ENCODE data around the gene UBL3.

Gene UBL3

GRCh38 chr13:29887686-29888085 is 37.3 kb upstream of the UBL3 start:
- no peak for DNase-seq (ENCODE audit: low read depth)
- no peak for TF ChIP-seq CTCF (IDR thresholded peaks at IDR 0.05; ENCODE audit: control insufficient read depth, insufficient read depth, low read depth, low read length, missing control alignments)
- no peak overlapping the region for H3K4me3 ChIP-seq (ENCODE audit: control insufficient read depth, low read depth, low read length)

GRCh38 chr13:29887030-29887557 is 36.7 kb upstream of the UBL3 start:
- H3K4me3 ChIP-seq (ENCODE audit: control insufficient read depth, low read depth, low read length) = no peak overlapping the region
- no peak for DNase-seq (ENCODE audit: low read depth)
- no peak for TF ChIP-seq CTCF (IDR thresholded peaks at IDR 0.05; ENCODE audit: control insufficient read depth, insufficient read depth, low read depth, low read length, missing control alignments)

- no peak for TF ChIP-seq CTCF (IDR thresholded peaks at IDR 0.05; ENCODE audit: control insufficient read depth, insufficient read depth, low read depth, low read length, missing control alignments)
- DNase-seq (ENCODE audit: low read depth) = no peak
- H3K4me3 ChIP-seq (ENCODE audit: control insufficient read depth, low read depth, low read length) = no peak overlapping the region
These were observed 36.0 kb upstream of the UBL3 start for GRCh38 chr13:29886446-29886845.

- no peak overlapping the region for H3K4me3 ChIP-seq (ENCODE audit: control insufficient read depth, low read depth, low read length)
- no peak for DNase-seq (ENCODE audit: low read depth)
- no peak for TF ChIP-seq CTCF (IDR thresholded peaks at IDR 0.05; ENCODE audit: control insufficient read depth, insufficient read depth, low read depth, low read length, missing control alignments)
These were observed 35.6 kb upstream of the UBL3 start for GRCh38 chr13:29885989-29886388.

GRCh38 chr13:29884671-29885430 is 34.4 kb upstream of the UBL3 start:
- no peak for DNase-seq (ENCODE audit: low read depth)
- no peak overlapping the region for H3K4me3 ChIP-seq (ENCODE audit: control insufficient read depth, low read depth, low read length)
- TF ChIP-seq CTCF (IDR thresholded peaks at IDR 0.05; ENCODE audit: control insufficient read depth, insufficient read depth, low read depth, low read length, missing control alignments) = no peak

GRCh38 chr13:29883941-29884518 is 33.6 kb upstream of the UBL3 start:
- no peak for DNase-seq (ENCODE audit: low read depth)
- no peak overlapping the region for H3K4me3 ChIP-seq (ENCODE audit: control insufficient read depth, low read depth, low read length)
- TF ChIP-seq CTCF (IDR thresholded peaks at IDR 0.05; ENCODE audit: control insufficient read depth, insufficient read depth, low read depth, low read length, missing control alignments) = no peak

Measured in AG09309 (cell line).